Activated CD8-positive, alpha-beta memory T cell treated with anti-CD3 and anti-CD28 coated beads, Interleukin-2, amount 50 U/mL, for 48 hours (primary cell): Measurements from ENCODE around the gene MYL12A.

Source experiments
- DNase-seq: peaks from one replicate; pipeline ENCODE4 v3.0.0-alpha.2; 2020

MYL12A gene

GRCh38 chr18:3284501-3284900, 36.9 kb downstream of the MYL12A start:
- no peak for DNase-seq

GRCh38 chr18:3286159-3286558, 38.6 kb downstream of the MYL12A start:
- no peak for DNase-seq

GRCh38 chr18:3293196-3293951, 45.8 kb downstream of the MYL12A start:
- no peak for DNase-seq

- no peak for DNase-seq
Measured at GRCh38 chr18:3294435-3295080, 47.0 kb downstream of the MYL12A start.

GRCh38 chr18:3297025-3297984, 49.7 kb downstream of the MYL12A start:
- peak; percentile 92 for DNase-seq

GRCh38 chr18:3304832-3305231, 57.2 kb downstream of the MYL12A start:
- DNase-seq, result no peak

GRCh38 chr18:3305354-3305762, 57.8 kb downstream of the MYL12A start:
- no peak for DNase-seq
